ENCODE data around the gene CENPO.

DNA sequence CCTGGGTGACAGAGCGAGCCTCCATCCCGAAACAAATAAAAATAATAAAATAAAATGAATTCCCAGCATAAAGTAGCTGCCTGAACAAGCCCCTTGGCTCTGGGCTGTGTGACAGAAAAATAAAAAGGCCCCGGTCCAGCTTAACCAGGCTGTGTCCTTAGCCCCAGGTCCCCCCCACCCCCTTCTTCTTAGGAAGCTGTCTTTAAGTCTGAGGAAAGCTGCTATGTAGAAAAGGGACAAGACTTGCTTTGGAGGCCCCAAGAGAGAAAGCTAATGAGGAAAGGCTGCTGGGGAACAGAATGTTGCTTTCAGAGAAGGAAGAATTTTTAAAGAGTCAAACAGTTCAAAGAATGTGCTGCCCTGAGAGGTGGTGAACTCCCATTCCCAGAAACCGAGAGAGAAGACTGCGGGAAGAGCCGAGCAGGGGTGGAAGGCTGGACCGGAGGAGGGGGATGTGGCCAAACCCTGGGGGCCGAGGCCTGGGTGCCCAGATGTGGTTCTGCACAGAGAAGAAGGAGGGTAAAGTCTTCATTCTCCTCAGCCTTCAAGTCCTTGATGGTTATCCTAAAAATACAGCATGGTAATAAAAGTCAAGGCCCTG is 61.9 kb downstream of the CENPO start:
- TF ChIP-seq EZH2phosphoT487 (IDR thresholded peaks at IDR 0.05; ENCODE audit: insufficient read depth, low read depth) = no peak
- TF ChIP-seq EZH2 (IDR thresholded peaks at IDR 0.05; ENCODE audit: insufficient read depth, poor library complexity, severe bottlenecking) = no peak

Data from GM23248 (cell line).